OCI-LY3 (cell line): ENCODE results near the gene NPLOC4.

Source experiments
- EZH2phosphoT487 ChIP-seq: fragments of 200-600 bp; shearing (Covaris generic); IDR thresholded peaks from 2 replicates; pipeline ENCODE4 v1.6.1; 2018; ENCODE audit warnings: antibody characterized with exemption, mixed run types, low read depth
- TF ChIP-seq, protein P1 (sequence below): fragments of 200-600, 300-600 bp; sonication (generic); IDR thresholded peaks from 2 replicates; pipeline ENCODE4 v1.5.1; 2014; ENCODE audit warnings: antibody characterized with exemption, low read length, low read depth

DNA sequence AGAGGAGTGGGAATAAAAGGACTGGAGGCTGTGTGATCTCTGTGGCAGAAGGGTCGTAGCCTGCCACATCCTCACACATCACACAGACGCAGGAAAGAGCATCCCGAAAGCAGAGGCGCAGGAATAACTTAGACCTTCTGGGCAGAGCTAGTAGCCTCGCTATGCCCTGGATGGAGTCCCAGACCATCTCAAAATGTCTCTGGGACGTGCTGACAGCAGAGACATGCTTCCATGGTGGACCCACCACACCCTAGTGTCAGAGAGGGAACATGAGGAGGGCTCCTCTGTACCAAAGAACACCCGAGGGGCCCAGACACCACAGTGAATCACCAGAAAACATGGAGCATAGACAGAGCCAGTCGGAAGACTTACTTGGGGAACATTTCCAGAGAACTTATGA is 55.2 kb downstream of the NPLOC4 start:
- TF ChIP-seq, protein P1, sequence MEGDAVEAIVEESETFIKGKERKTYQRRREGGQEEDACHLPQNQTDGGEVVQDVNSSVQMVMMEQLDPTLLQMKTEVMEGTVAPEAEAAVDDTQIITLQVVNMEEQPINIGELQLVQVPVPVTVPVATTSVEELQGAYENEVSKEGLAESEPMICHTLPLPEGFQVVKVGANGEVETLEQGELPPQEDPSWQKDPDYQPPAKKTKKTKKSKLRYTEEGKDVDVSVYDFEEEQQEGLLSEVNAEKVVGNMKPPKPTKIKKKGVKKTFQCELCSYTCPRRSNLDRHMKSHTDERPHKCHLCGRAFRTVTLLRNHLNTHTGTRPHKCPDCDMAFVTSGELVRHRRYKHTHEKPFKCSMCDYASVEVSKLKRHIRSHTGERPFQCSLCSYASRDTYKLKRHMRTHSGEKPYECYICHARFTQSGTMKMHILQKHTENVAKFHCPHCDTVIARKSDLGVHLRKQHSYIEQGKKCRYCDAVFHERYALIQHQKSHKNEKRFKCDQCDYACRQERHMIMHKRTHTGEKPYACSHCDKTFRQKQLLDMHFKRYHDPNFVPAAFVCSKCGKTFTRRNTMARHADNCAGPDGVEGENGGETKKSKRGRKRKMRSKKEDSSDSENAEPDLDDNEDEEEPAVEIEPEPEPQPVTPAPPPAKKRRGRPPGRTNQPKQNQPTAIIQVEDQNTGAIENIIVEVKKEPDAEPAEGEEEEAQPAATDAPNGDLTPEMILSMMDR: no peak
- TF ChIP-seq EZH2phosphoT487: no peak
